Smooth muscle cell (in vitro differentiated cells): ENCODE results near the gene CYP3A4. TPM values are rescaled to one million over a fixed set of nuclear protein-coding genes. Genes with fewer than 3 reads are reported as not detected.

Source experiments
- DNase-seq: peaks from one replicate; lab custom pipeline; 2025; ENCODE audit not compliant: unreplicated experiment; lab: John Stamatoyannopoulos, UW
- H2AFZ ChIP-seq: fragments of 200-600 bp; sonication (generic); 2 replicates; pipeline ENCODE4 v1.6.0; 2016; ENCODE audit warnings: antibody characterized with exemption, low read depth, mild to moderate bottlenecking
- H3F3A ChIP-seq: fragments of 200-600 bp; sonication (generic); 2 replicates; pipeline ENCODE4 v1.6.0; 2017; ENCODE audit warnings: antibody characterized with exemption, low read depth
- H3K27ac ChIP-seq: fragments of 200-600 bp; sonication (generic); 2 replicates; pipeline ENCODE4 v1.5.1; 2016; ENCODE audit warnings: low read depth, mild to moderate bottlenecking
- H3K27me3 ChIP-seq: fragments of 200-600 bp; sonication (generic); 2 replicates; pipeline ENCODE4 v1.6.1; 2016; ENCODE audit warnings: low read depth, mild to moderate bottlenecking
- H3K36me3 ChIP-seq: fragments of 200-600 bp; sonication (generic); 2 replicates; pipeline ENCODE4 v1.5.1; 2016; ENCODE audit warnings: low read depth
- H3K4me1 ChIP-seq: fragments of 200-600 bp; sonication (generic); 2 replicates; pipeline ENCODE4 v1.5.1; 2016; ENCODE audit warnings: low read depth
- H3K4me2 ChIP-seq: fragments of 200-600 bp; sonication (generic); 2 replicates; pipeline ENCODE4 v1.6.0; 2016; ENCODE audit warnings: mild to moderate bottlenecking
- H3K4me3 ChIP-seq: fragments of 200-600 bp; sonication (generic); 2 replicates; pipeline ENCODE4 v1.5.1; 2016; ENCODE audit warnings: mild to moderate bottlenecking
- H3K79me2 ChIP-seq: fragments of 200-600 bp; sonication (generic); 2 replicates; pipeline ENCODE4 v1.6.0; 2016; ENCODE audit warnings: low read depth, mild to moderate bottlenecking
- H3K9ac ChIP-seq: fragments of 200-600 bp; sonication (generic); 2 replicates; pipeline ENCODE4 v1.6.0; 2016; ENCODE audit warnings: low read depth
- H3K9me3 ChIP-seq: fragments of 200-600 bp; sonication (generic); replicated peaks from 2 replicates; pipeline ENCODE4 v1.5.1; 2016; ENCODE audit warnings: low read depth
- H4K20me1 ChIP-seq: fragments of 200-600 bp; sonication (generic); 2 replicates; pipeline ENCODE4 v1.6.0; 2016; ENCODE audit warnings: low read depth
- WGBS: methylation state at CpG from one replicate; pipeline ENCODE4 v1.1.7; 2016; ENCODE audit warnings: low lambda C conversion rate; 5-methylcytosine and 5-hydroxymethylcytosine counted together
- polyA plus RNA-seq: library from polyadenylated mRNA; unstranded; fragments of >200 nt; fragmentation: Nextera tagmentation; extraction: Ambion mirVana; gene quantifications from 2 replicates; pipeline ENCODE4 v1.2.1, GENCODE V29; 2016
- small RNA-seq: library from RNA; depleted of rRNA; stranded (forward); fragments of <200 nt; gene quantifications from one replicate; pipeline ENCODE3, GENCODE V24; 2014
- total RNA-seq: library from RNA; depleted of rRNA; stranded (reverse); fragments of >200 nt; gene quantifications from 2 replicates; pipeline ENCODE4 v1.2.3, GENCODE V29; 2014
- TF ChIP-seq, protein P1 (sequence below): fragments of 200-600 bp; sonication (generic); IDR thresholded peaks from 2 replicates; pipeline ENCODE4 v1.5.1; 2017; ENCODE audit warnings: borderline replicate concordance, mild to moderate bottlenecking, antibody characterized with exemption; ENCODE audit not compliant: insufficient read depth, poor library complexity, severe bottlenecking

CYP3A4 gene
- total and polyA plus RNA-seq, 2 experiments from 2014 or later = not detected

DNA sequence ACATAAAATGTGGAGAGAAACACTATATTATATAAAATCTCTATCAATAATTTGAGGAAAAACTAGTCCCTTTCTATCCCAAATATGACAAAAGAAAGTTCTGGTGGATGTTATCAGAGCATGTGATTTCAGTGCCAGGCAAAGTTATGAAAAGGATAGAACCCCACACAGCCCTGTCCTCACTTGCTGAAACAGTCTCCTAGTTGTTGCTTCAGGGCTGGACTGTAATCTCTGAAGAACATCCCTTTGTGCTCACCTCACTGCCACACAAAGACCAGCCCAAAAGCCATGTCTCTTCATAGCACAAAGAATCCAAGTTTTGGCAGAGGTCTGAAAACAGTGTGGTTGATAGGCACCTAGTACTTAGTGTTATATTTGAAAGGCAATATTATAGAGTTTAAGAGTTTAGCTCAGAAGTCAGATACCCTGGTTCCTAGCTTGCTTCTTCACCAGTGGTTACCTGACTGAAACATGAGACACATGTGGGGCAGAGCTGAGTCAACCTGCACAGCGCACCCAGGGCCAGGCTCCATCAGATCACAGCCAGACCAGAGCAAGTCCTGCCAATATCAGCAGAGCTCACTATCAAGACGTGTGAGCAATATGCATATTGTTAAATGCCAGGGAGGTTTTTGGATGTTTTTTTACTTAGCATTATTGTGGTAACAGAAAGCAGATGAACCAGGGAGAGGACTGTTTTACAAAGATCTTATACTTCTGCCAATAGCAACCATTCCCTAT is 74.0 kb downstream of the CYP3A4 start:
- H4K20me1 ChIP-seq = no peaks in the 10 kb centered on the region
- H3K79me2 ChIP-seq = no peaks in the 10 kb centered on the region
- no peak overlapping the region for H3K4me2 ChIP-seq
- H3K27me3 ChIP-seq = no peaks in the 10 kb centered on the region
- no peaks in the 10 kb centered on the region for H3K4me1 ChIP-seq
- no peak overlapping the region for H3K27ac ChIP-seq
- 74% methylated on average over 2 of the region's 2 CpGs for WGBS
- peaks cover 4% of the 10 kb centered on the region for H3K9me3 ChIP-seq
- TF ChIP-seq, protein P1, sequence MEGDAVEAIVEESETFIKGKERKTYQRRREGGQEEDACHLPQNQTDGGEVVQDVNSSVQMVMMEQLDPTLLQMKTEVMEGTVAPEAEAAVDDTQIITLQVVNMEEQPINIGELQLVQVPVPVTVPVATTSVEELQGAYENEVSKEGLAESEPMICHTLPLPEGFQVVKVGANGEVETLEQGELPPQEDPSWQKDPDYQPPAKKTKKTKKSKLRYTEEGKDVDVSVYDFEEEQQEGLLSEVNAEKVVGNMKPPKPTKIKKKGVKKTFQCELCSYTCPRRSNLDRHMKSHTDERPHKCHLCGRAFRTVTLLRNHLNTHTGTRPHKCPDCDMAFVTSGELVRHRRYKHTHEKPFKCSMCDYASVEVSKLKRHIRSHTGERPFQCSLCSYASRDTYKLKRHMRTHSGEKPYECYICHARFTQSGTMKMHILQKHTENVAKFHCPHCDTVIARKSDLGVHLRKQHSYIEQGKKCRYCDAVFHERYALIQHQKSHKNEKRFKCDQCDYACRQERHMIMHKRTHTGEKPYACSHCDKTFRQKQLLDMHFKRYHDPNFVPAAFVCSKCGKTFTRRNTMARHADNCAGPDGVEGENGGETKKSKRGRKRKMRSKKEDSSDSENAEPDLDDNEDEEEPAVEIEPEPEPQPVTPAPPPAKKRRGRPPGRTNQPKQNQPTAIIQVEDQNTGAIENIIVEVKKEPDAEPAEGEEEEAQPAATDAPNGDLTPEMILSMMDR = no peak
- no peaks in the 10 kb centered on the region for H3K36me3 ChIP-seq
- no peak overlapping the region for H3K9ac ChIP-seq
- no peak overlapping the region for H2AFZ ChIP-seq
- H3F3A ChIP-seq = no peaks in the 10 kb centered on the region
- H3K4me3 ChIP-seq = no peak overlapping the region
- no peak for DNase-seq

DNA sequence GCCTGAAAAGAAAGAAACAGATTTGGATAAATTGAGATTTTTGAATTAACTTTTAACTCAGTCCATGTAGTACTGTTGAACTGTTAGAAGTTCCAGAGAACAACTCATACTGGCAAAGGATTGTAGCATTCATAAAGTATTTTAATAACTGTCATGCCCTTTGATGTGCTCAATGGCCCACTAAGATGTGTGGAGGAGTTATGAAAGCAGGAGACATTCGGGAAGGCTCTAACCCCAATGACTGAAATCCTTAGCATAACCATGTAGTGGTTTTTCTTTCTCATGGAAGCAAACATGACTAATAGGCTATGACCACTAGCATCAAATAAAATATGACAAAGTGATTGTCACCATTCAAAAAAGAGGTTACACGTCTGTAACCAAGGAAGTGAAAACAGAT is 74.7 kb downstream of the CYP3A4 start:
- Histone ChIP-seq H3K27ac (no peak overlapping the region), H4K20me1 (no peaks in the 10 kb centered on the region), H3K9ac (no peak overlapping the region), H3K4me2 (no peak overlapping the region), H3K9me3 (peaks cover 4% of the 10 kb centered on the region), H3K4me1 (no peaks in the 10 kb centered on the region), H3K27me3 (no peaks in the 10 kb centered on the region), H2AFZ (no peak overlapping the region), H3K36me3 (no peaks in the 10 kb centered on the region), H3K4me3 (no peak overlapping the region), H3K79me2 (no peaks in the 10 kb centered on the region), H3F3A (no peaks in the 10 kb centered on the region)
- DNase-seq = no peak
- 93% methylated on average over 2 of the region's 2 CpGs for WGBS
- TF ChIP-seq, protein P1 = no peak

DNA sequence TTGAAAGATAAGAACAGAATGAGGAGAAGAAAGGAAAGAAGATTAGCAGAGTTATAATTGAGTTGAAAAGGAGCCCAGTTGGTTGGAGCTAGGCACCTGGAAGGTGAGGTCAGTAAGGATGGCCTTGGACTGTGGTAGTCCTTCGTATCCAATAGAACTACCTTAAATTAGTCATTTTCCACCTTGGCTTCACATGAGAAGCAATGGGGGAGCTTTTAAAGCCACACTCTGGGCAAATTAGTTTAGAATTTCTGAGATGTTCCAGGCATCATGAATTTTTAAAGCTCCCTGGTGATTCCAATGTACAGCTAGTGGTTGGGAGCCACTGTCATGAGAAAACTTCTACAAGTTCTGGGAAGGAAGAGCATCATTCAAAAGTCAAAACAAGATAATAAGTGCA is 76.9 kb downstream of the CYP3A4 start:
- 83% methylated on average over 1 of the region's 1 CpG for WGBS

More for the DNA sequence above, 76.9 kb downstream of the CYP3A4 start:
- no peak overlapping the region for H3K4me3 ChIP-seq
- H3K4me2 ChIP-seq = no peak overlapping the region
- no peak overlapping the region for H2AFZ ChIP-seq
- no peaks in the 10 kb centered on the region for H3K4me1 ChIP-seq
- DNase-seq = no peak
- no peaks in the 10 kb centered on the region for H4K20me1 ChIP-seq
- peaks cover 4% of the 10 kb centered on the region for H3K9me3 ChIP-seq
- no peaks in the 10 kb centered on the region for H3K36me3 ChIP-seq
- H3K27me3 ChIP-seq = no peaks in the 10 kb centered on the region
- H3F3A ChIP-seq = no peaks in the 10 kb centered on the region
- H3K27ac ChIP-seq = no peak overlapping the region
- TF ChIP-seq, protein P1 = no peak
- H3K79me2 ChIP-seq = no peaks in the 10 kb centered on the region
- H3K9ac ChIP-seq = no peak overlapping the region

Small RNAs within 50 kb of the gene (small RNA-seq; reads per million reads assigned to genes)
- not detected for gene CYP3A137P

Other genes with a start within 250 kb of the CYP3A4 start
- gene FAM200A, start 232.1 kb downstream of the CYP3A4 start, total RNA-seq = 10.0 and 12.8 TPM in 2 replicates
- 5.9 and 8.1 TPM in 2 replicates for gene FAM200A, start 232.1 kb downstream of the CYP3A4 start, polyA plus RNA-seq
- 55.5 and 67.2 TPM in 2 replicates for gene ZNF655, start 225.5 kb downstream of the CYP3A4 start, total RNA-seq
- 21.6 and 33.4 TPM in 2 replicates for gene ZNF655, start 225.5 kb downstream of the CYP3A4 start, polyA plus RNA-seq
- 3.3 and 4.7 TPM in 2 replicates for gene TMEM225B, start 185.9 kb downstream of the CYP3A4 start, total RNA-seq
- 3.6 and 5.4 TPM in 2 replicates for gene TMEM225B, start 185.9 kb downstream of the CYP3A4 start, polyA plus RNA-seq
- 8.0 and 11.5 TPM in 2 replicates for gene ZSCAN25, start 167.2 kb downstream of the CYP3A4 start, total RNA-seq
- 6.2 and 10.0 TPM in 2 replicates for gene ZSCAN25, start 167.2 kb downstream of the CYP3A4 start, polyA plus RNA-seq
- not detected in 2 replicates for gene CYP3A5, start 104.2 kb downstream of the CYP3A4 start, total RNA-seq
- 0.19 and 0.57 TPM in 2 replicates for gene CYP3A5, start 104.2 kb downstream of the CYP3A4 start, polyA plus RNA-seq
- 0.99 TPM in 1 of 2 replicates, not detected in the other for gene CYP3A7, start 49.0 kb downstream of the CYP3A4 start, total RNA-seq
- gene CYP3A7, start 49.0 kb downstream of the CYP3A4 start, polyA plus RNA-seq = 0.18 TPM in 2 replicates
- not detected in 2 replicates for gene CYP3A43, start 43.8 kb upstream of the CYP3A4 start, total RNA-seq
- not detected in 2 replicates for gene CYP3A43, start 43.8 kb upstream of the CYP3A4 start, polyA plus RNA-seq
- gene OR2AE1, start 92.8 kb upstream of the CYP3A4 start, total RNA-seq = not detected in 2 replicates
- not detected in 2 replicates for gene OR2AE1, start 92.8 kb upstream of the CYP3A4 start, polyA plus RNA-seq
- not detected in 2 replicates for gene TRIM4, start 135.3 kb upstream of the CYP3A4 start, total RNA-seq
- not detected in 2 replicates for gene TRIM4, start 135.3 kb upstream of the CYP3A4 start, polyA plus RNA-seq
- not detected in 2 replicates for gene GJC3, start 145.4 kb upstream of the CYP3A4 start, total RNA-seq
- not detected in 2 replicates for gene GJC3, start 145.4 kb upstream of the CYP3A4 start, polyA plus RNA-seq
- 0.94 and 4.5 TPM in 2 replicates for gene AZGP1, start 191.8 kb upstream of the CYP3A4 start, total RNA-seq
- not detected in 2 replicates for gene AZGP1, start 191.8 kb upstream of the CYP3A4 start, polyA plus RNA-seq
- gene ZKSCAN1, start 231.4 kb upstream of the CYP3A4 start, total RNA-seq = 32.2 and 43.9 TPM in 2 replicates
- gene ZKSCAN1, start 231.4 kb upstream of the CYP3A4 start, polyA plus RNA-seq = 25.4 and 26.0 TPM in 2 replicates